Panc1 (cell line): ENCODE data around the gene ARL6IP4.

ENCODE experiments used
- POLR2AphosphoS5 ChIP-seq: IDR thresholded peaks from 2 replicates; pipeline ENCODE4 v1.6.1; 2012; ENCODE audit warnings: mild to moderate bottlenecking, low read depth, low read length, moderate library complexity
- TCF7L2 ChIP-seq: IDR thresholded peaks from 2 replicates; pipeline ENCODE4 v1.6.1; 2011; ENCODE audit warnings: mild to moderate bottlenecking, low read depth, low read length, inconsistent platforms
- TF ChIP-seq, protein P1 (sequence below): fragments of 450-650 bp; IDR thresholded peaks from 2 replicates; pipeline ENCODE4 v1.5.1; 2017; ENCODE audit warnings: mild to moderate bottlenecking
- TF ChIP-seq, protein P2 (sequence below), 2 experiments: IDR thresholded peaks; 2 replicates each; pipeline ENCODE4 v1.6.1; 2011 to 2012; ENCODE audit warnings: low read depth in 2 of 2, control low read depth in 1 of 2, low read length in 1 of 2, mild to moderate bottlenecking in 1 of 2, moderate library complexity in 1 of 2; ENCODE audit not compliant: insufficient read depth in 1 of 2

DNA sequence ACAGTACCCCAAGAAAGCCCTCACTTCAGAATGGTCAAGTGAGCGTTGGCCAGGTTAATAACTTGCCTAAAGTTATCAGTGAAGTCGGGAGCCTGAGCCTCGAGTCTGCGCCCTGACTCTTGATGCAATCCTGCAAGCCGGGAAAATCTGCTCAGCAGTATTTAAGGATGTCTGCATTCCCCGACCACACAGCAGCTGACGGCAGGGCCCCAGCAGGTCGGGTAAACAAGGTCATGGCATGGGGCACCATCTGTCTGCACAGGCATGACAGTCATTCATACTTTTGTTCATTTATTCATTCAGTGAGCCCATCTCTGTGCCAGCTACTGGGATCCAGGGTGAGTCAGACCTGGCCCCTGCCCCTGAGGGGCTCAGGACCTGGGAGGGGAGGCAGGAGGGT is 25.3 kb upstream of the ARL6IP4 start:
- TF ChIP-seq, protein P1, sequence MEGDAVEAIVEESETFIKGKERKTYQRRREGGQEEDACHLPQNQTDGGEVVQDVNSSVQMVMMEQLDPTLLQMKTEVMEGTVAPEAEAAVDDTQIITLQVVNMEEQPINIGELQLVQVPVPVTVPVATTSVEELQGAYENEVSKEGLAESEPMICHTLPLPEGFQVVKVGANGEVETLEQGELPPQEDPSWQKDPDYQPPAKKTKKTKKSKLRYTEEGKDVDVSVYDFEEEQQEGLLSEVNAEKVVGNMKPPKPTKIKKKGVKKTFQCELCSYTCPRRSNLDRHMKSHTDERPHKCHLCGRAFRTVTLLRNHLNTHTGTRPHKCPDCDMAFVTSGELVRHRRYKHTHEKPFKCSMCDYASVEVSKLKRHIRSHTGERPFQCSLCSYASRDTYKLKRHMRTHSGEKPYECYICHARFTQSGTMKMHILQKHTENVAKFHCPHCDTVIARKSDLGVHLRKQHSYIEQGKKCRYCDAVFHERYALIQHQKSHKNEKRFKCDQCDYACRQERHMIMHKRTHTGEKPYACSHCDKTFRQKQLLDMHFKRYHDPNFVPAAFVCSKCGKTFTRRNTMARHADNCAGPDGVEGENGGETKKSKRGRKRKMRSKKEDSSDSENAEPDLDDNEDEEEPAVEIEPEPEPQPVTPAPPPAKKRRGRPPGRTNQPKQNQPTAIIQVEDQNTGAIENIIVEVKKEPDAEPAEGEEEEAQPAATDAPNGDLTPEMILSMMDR, result no peak
- TF ChIP-seq, protein P2, sequence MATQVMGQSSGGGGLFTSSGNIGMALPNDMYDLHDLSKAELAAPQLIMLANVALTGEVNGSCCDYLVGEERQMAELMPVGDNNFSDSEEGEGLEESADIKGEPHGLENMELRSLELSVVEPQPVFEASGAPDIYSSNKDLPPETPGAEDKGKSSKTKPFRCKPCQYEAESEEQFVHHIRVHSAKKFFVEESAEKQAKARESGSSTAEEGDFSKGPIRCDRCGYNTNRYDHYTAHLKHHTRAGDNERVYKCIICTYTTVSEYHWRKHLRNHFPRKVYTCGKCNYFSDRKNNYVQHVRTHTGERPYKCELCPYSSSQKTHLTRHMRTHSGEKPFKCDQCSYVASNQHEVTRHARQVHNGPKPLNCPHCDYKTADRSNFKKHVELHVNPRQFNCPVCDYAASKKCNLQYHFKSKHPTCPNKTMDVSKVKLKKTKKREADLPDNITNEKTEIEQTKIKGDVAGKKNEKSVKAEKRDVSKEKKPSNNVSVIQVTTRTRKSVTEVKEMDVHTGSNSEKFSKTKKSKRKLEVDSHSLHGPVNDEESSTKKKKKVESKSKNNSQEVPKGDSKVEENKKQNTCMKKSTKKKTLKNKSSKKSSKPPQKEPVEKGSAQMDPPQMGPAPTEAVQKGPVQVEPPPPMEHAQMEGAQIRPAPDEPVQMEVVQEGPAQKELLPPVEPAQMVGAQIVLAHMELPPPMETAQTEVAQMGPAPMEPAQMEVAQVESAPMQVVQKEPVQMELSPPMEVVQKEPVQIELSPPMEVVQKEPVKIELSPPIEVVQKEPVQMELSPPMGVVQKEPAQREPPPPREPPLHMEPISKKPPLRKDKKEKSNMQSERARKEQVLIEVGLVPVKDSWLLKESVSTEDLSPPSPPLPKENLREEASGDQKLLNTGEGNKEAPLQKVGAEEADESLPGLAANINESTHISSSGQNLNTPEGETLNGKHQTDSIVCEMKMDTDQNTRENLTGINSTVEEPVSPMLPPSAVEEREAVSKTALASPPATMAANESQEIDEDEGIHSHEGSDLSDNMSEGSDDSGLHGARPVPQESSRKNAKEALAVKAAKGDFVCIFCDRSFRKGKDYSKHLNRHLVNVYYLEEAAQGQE (IDR thresholded peaks at IDR 0.05; ENCODE audit: insufficient read depth in 1 of 2, low read depth in 2 of 2, low read length in 1 of 2), result no peak
- TF ChIP-seq POLR2AphosphoS5 (no peak), TCF7L2 (no peak)
